Measurements from ENCODE around the gene NFKBIA.
A peak's percentile ranks its signal among the peaks of the same experiment; 100 is the strongest.
"Not testable (repeated sequence)": the region's sequence is repeated elsewhere in the genome, so short reads cannot be mapped to it uniquely, and the experiment has no call there.

The NFKBIA gene

GRCh38 chr14:35407306-35407630 is 2.7 kb upstream of the NFKBIA start:
- DNase-seq: no peak

GRCh38 chr14:35406506-35407305 is 2.2 kb upstream of the NFKBIA start:
- DNase-seq: no peak

- DNase-seq: no peak
Measured at GRCh38 chr14:35406090-35406489, 1.5 kb upstream of the NFKBIA start.

- no peak for DNase-seq
Measured at GRCh38 chr14:35405304-35405996, 901 bp upstream of the NFKBIA start.

GRCh38 chr14:35403603-35404448 is 723 bp downstream of the NFKBIA start:
- DNase-seq: peak; percentile 93 to 97

- DNase-seq: peak; percentile 57 to 71
Measured at GRCh38 chr14:35403114-35403602, 1.4 kb downstream of the NFKBIA start.

GRCh38 chr14:35402323-35403113 is 2.0 kb downstream of the NFKBIA start:
- peak; percentile 34 to 41 for DNase-seq

- DNase-seq: no peak
Measured at GRCh38 chr14:35401422-35402265, 2.9 kb downstream of the NFKBIA start.

GRCh38 chr14:35400648-35401421 is 3.7 kb downstream of the NFKBIA start:
- DNase-seq: peak; percentile 60 to 69

GRCh38 chr14:35399083-35399937 is 5.2 kb downstream of the NFKBIA start:
- peak in 1 of 2 experiments; percentile 29 for DNase-seq

- no peak for DNase-seq
Measured at GRCh38 chr14:35398071-35398584, 6.4 kb downstream of the NFKBIA start.

GRCh38 chr14:35396610-35397009 is 7.9 kb downstream of the NFKBIA start:
- DNase-seq: not testable (repeated sequence)

- DNase-seq: no peak
Measured at GRCh38 chr14:35395283-35395682, 9.3 kb downstream of the NFKBIA start.

- DNase-seq: no peak
Measured at GRCh38 chr14:35394326-35395013, 10.1 kb downstream of the NFKBIA start.

GRCh38 chr14:35393826-35394225 is 10.7 kb downstream of the NFKBIA start:
- DNase-seq: no peak

- DNase-seq: no peak
Measured at GRCh38 chr14:35392103-35392502, 12.4 kb downstream of the NFKBIA start.

GRCh38 chr14:35391388-35391710 is 13.2 kb downstream of the NFKBIA start:
- DNase-seq: no peak

GRCh38 chr14:35390577-35391387 is 13.8 kb downstream of the NFKBIA start:
- DNase-seq: no peak

Data from stimulated activated CD4-positive, alpha-beta T cell treated with anti-CD3 and anti-CD28 coated beads, Interleukin-4, amount 100 ng/mL, for 4 hours (primary cell).